GM23338 (cell line): ENCODE data around the gene SLC18B1. TPM values are rescaled to one million over a fixed set of nuclear protein-coding genes. Genes with fewer than 3 reads are reported as not detected.

ENCODE experiments used
- ATAC-seq: fragments of 200-7000 bp; cut with Tn5 transposase; 3 replicates; pipeline ENCODE4 v1.9.1; 2020
- DNase-seq: peaks from one replicate; pipeline ENCODE4 v3.0.0-alpha.2; 2015; ENCODE audit warnings: low spot score
- H2AFZ ChIP-seq: fragments of 200-600 bp; sonication (generic); 2 replicates; pipeline ENCODE4 v1.8.0; 2016; ENCODE audit warnings: antibody characterized with exemption, mild to moderate bottlenecking, moderate library complexity
- H3F3A ChIP-seq: fragments of 200-600 bp; sonication (generic); replicated peaks from 2 replicates; pipeline ENCODE4 v1.8.0; 2017; ENCODE audit warnings: antibody characterized with exemption, mixed run types, low read depth
- H3K27ac ChIP-seq: fragments of 200-600 bp; sonication (generic); 2 replicates; pipeline ENCODE4 v1.6.1; 2016; ENCODE audit warnings: low read depth
- H3K27me3 ChIP-seq: fragments of 200-600 bp; sonication (generic); 2 replicates; pipeline ENCODE4 v1.8.0; 2016; ENCODE audit warnings: mild to moderate bottlenecking, mixed run types, moderate library complexity; ENCODE audit not compliant: insufficient read depth
- H3K36me3 ChIP-seq: fragments of 200-600 bp; sonication (generic); 2 replicates; pipeline ENCODE4 v1.8.0; 2016; ENCODE audit warnings: mild to moderate bottlenecking; ENCODE audit not compliant: insufficient read depth
- H3K4me1 ChIP-seq: fragments of 200-600 bp; sonication (generic); 2 replicates; pipeline ENCODE4 v1.8.0; 2016; ENCODE audit warnings: mild to moderate bottlenecking, moderate library complexity; ENCODE audit not compliant: insufficient read depth
- H3K4me2 ChIP-seq: fragments of 200-600 bp; sonication (generic); 2 replicates; pipeline ENCODE4 v1.7.1; 2017; ENCODE audit warnings: mixed run types
- H3K4me3 ChIP-seq: fragments of 200-600 bp; sonication (generic); 2 replicates; pipeline ENCODE4 v1.6.1; 2016; ENCODE audit warnings: mixed run types
- H3K79me2 ChIP-seq: fragments of 200-600 bp; sonication (generic); replicated peaks from 2 replicates; pipeline ENCODE4 v1.8.0; 2017; ENCODE audit warnings: mild to moderate bottlenecking; ENCODE audit not compliant: insufficient read depth
- H3K9me2 ChIP-seq: fragments of 200-600 bp; sonication (generic); 2 replicates; pipeline ENCODE4 v1.8.0; 2017; ENCODE audit not compliant: insufficient read depth
- H4K20me1 ChIP-seq: fragments of 200-600 bp; sonication (generic); replicated peaks from 2 replicates; pipeline ENCODE4 v1.8.0; 2017; ENCODE audit warnings: mild to moderate bottlenecking; ENCODE audit not compliant: insufficient read depth
- H3K27ac Mint-ChIP-seq: 2 replicates; pipeline ENCODE4 v1.8.0; 2020; ENCODE audit warnings: inconsistent platforms, mild to moderate bottlenecking, moderate library complexity, mixed read lengths
- H3K27me3 Mint-ChIP-seq: 3 replicates; pipeline ENCODE4 v1.8.0; 2022; ENCODE audit warnings: low read depth, mild to moderate bottlenecking, moderate library complexity, mixed read lengths, inconsistent platforms; ENCODE audit not compliant: insufficient read depth, poor library complexity
- H3K36me3 Mint-ChIP-seq: 3 replicates; pipeline ENCODE4 v1.8.0; 2021; ENCODE audit warnings: low read depth, mild to moderate bottlenecking, inconsistent platforms, moderate library complexity, mixed read lengths
- H3K4me1 Mint-ChIP-seq: 3 replicates; pipeline ENCODE4 v1.8.0; 2020; ENCODE audit warnings: mild to moderate bottlenecking, inconsistent platforms, mixed read lengths
- H3K4me3 Mint-ChIP-seq: 3 replicates; pipeline ENCODE4 v1.8.0; 2021; ENCODE audit warnings: moderate library complexity, mild to moderate bottlenecking, inconsistent platforms, mixed read lengths
- H3K9me3 Mint-ChIP-seq: 3 replicates; pipeline ENCODE4 v1.8.0; 2020; ENCODE audit warnings: moderate library complexity, mild to moderate bottlenecking, inconsistent platforms, mixed read lengths
- CREB1 ChIP-seq: fragments of 250-450 bp; sonication (Bioruptor Pico); IDR thresholded peaks from 2 replicates; pipeline ENCODE4 v1.5.0; 2020; ENCODE audit warnings: low read depth, mild to moderate bottlenecking, moderate library complexity
- ETS1 ChIP-seq: IDR thresholded peaks from 2 replicates; pipeline ENCODE4 v1.6.1; 2016; ENCODE audit warnings: antibody characterized with exemption
- EZH2 ChIP-seq: fragments of 200-600 bp; sonication (generic); IDR thresholded peaks from one replicate; pipeline ENCODE4 v1.8.0; 2017; ENCODE audit warnings: antibody characterized with exemption, mild to moderate bottlenecking, low read depth; ENCODE audit not compliant: unreplicated experiment
- EZH2phosphoT487 ChIP-seq: fragments of 200-600 bp; sonication (generic); IDR thresholded peaks from one replicate; pipeline ENCODE4 v1.8.1; 2018; ENCODE audit warnings: antibody characterized with exemption; ENCODE audit not compliant: unreplicated experiment
- JUNB ChIP-seq: IDR thresholded peaks from one replicate; pipeline ENCODE4 v1.6.1; 2016; ENCODE audit warnings: antibody characterized with exemption; ENCODE audit not compliant: unreplicated experiment
- NANOG ChIP-seq: IDR thresholded peaks from 2 replicates; pipeline ENCODE4 v1.6.1; 2016; ENCODE audit warnings: antibody characterized with exemption, borderline replicate concordance
- POLR2AphosphoS5 ChIP-seq: IDR thresholded peaks from 2 replicates; pipeline ENCODE4 v1.6.1; 2016; ENCODE audit warnings: antibody characterized with exemption, low read depth
- REST ChIP-seq: IDR thresholded peaks from one replicate; pipeline ENCODE4 v1.6.1; 2018; ENCODE audit warnings: antibody characterized with exemption; ENCODE audit not compliant: unreplicated experiment
- STAT1 ChIP-seq: IDR thresholded peaks from one replicate; pipeline ENCODE4 v1.6.1; 2016; ENCODE audit warnings: antibody characterized with exemption; ENCODE audit not compliant: unreplicated experiment
- ZNF114 ChIP-seq: fragments of 250-450 bp; sonication (Bioruptor Pico); IDR thresholded peaks from 2 replicates; pipeline ENCODE4 v1.5.0; 2020; ENCODE audit warnings: mild to moderate bottlenecking, moderate library complexity
- ZNF331 ChIP-seq: fragments of 250-450 bp; sonication (Bioruptor Pico); IDR thresholded peaks from 2 replicates; pipeline ENCODE4 v1.5.0; 2020; ENCODE audit warnings: low read depth, mild to moderate bottlenecking, moderate library complexity
- polyA plus RNA-seq: library from polyadenylated mRNA; unstranded; fragments of >200 nt; fragmentation: Nextera tagmentation; extraction: Ambion mirVana; gene quantifications from 2 replicates; pipeline ENCODE4 v1.2.1, GENCODE V29; 2016
- total RNA-seq: library from RNA; depleted of rRNA; stranded (reverse); fragments of >200 nt; shearing (Covaris generic); gene quantifications from 2 replicates; pipeline ENCODE4 v1.2.3, GENCODE V29; 2014
- TF ChIP-seq, protein P1 (sequence below): fragments of 250-450 bp; sonication (Bioruptor Pico); IDR thresholded peaks from 2 replicates; pipeline ENCODE4 v1.5.0; 2020; ENCODE audit warnings: mild to moderate bottlenecking, moderate library complexity
- TF ChIP-seq, protein P2 (sequence below), 2 experiments: fragments of 200-600 bp in 1 of 2; sonication (generic) in 1 of 2; conservative IDR thresholded peaks; 2 replicates each; pipeline versions ENCODE4 v1.5.1 to v1.6.1; 2016 to 2017; ENCODE audit warnings: antibody characterized with exemption in 2 of 2, low read depth in 2 of 2, mild to moderate bottlenecking in 2 of 2, moderate library complexity in 1 of 2

Gene SLC18B1
- total and polyA plus RNA-seq, 2 experiments from 2014 or later: 26.4 to 37.4 TPM

GRCh38 chr6:132730560-132730959 lies 67.9 kb downstream of the SLC18B1 start:
- no peaks in the 10 kb centered on the region for H3K27me3 Mint-ChIP-seq
- no peaks in the 10 kb centered on the region for H3K36me3 ChIP-seq
- no peak overlapping the region for H3K4me2 ChIP-seq
- H3K27ac ChIP-seq: no peak overlapping the region
- no peak overlapping the region for H3K4me3 ChIP-seq
- no peak overlapping the region for H3K27ac Mint-ChIP-seq
- no peaks in the 10 kb centered on the region for H4K20me1 ChIP-seq
- H3K9me3 Mint-ChIP-seq: no peaks in the 10 kb centered on the region
- H3K4me1 ChIP-seq: no peaks in the 10 kb centered on the region
- no peaks in the 10 kb centered on the region for H3K36me3 Mint-ChIP-seq
- DNase-seq (no peak), ATAC-seq (no peak)
- no peaks in the 10 kb centered on the region for H3K9me2 ChIP-seq
- TF ChIP-seq ETS1 (no peak), NANOG (no peak), REST (no peak), EZH2 (no peak), JUNB (no peak), EZH2phosphoT487 (no peak), STAT1 (no peak), ZNF114 (CRISPR knock-in tag) (no peak), POLR2AphosphoS5 (no peak), CREB1 (CRISPR knock-in tag) (no peak), ZNF331 (CRISPR knock-in tag) (no peak)
- TF ChIP-seq, protein P1, sequence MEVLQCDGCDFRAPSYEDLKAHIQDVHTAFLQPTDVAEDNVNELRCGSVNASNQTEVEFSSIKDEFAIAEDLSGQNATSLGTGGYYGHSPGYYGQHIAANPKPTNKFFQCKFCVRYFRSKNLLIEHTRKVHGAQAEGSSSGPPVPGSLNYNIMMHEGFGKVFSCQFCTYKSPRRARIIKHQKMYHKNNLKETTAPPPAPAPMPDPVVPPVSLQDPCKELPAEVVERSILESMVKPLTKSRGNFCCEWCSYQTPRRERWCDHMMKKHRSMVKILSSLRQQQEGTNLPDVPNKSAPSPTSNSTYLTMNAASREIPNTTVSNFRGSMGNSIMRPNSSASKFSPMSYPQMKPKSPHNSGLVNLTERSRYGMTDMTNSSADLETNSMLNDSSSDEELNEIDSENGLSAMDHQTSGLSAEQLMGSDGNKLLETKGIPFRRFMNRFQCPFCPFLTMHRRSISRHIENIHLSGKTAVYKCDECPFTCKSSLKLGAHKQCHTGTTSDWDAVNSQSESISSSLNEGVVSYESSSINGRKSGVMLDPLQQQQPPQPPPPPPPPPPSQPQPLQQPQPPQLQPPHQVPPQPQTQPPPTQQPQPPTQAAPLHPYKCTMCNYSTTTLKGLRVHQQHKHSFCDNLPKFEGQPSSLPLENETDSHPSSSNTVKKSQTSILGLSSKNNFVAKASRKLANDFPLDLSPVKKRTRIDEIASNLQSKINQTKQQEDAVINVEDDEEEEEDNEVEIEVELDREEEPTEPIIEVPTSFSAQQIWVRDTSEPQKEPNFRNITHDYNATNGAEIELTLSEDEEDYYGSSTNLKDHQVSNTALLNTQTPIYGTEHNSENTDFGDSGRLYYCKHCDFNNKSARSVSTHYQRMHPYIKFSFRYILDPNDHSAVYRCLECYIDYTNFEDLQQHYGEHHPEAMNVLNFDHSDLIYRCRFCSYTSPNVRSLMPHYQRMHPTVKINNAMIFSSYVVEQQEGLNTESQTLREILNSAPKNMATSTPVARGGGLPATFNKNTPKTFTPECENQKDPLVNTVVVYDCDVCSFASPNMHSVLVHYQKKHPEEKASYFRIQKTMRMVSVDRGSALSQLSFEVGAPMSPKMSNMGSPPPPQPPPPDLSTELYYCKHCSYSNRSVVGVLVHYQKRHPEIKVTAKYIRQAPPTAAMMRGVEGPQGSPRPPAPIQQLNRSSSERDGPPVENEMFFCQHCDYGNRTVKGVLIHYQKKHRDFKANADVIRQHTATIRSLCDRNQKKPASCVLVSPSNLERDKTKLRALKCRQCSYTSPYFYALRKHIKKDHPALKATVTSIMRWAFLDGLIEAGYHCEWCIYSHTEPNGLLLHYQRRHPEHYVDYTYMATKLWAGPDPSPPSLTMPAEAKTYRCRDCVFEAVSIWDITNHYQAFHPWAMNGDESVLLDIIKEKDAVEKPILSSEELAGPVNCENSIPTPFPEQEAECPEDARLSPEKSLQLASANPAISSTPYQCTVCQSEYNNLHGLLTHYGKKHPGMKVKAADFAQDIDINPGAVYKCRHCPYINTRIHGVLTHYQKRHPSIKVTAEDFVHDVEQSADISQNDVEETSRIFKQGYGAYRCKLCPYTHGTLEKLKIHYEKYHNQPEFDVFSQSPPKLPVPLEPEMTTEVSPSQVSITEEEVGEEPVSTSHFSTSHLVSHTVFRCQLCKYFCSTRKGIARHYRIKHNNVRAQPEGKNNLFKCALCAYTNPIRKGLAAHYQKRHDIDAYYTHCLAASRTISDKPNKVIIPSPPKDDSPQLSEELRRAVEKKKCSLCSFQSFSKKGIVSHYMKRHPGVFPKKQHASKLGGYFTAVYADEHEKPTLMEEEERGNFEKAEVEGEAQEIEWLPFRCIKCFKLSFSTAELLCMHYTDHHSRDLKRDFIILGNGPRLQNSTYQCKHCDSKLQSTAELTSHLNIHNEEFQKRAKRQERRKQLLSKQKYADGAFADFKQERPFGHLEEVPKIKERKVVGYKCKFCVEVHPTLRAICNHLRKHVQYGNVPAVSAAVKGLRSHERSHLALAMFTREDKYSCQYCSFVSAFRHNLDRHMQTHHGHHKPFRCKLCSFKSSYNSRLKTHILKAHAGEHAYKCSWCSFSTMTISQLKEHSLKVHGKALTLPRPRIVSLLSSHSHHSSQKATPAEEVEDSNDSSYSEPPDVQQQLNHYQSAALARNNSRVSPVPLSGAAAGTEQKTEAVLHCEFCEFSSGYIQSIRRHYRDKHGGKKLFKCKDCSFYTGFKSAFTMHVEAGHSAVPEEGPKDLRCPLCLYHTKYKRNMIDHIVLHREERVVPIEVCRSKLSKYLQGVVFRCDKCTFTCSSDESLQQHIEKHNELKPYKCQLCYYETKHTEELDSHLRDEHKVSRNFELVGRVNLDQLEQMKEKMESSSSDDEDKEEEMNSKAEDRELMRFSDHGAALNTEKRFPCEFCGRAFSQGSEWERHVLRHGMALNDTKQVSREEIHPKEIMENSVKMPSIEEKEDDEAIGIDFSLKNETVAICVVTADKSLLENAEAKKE (CRISPR knock-in tag): no peak
- TF ChIP-seq, protein P2, sequence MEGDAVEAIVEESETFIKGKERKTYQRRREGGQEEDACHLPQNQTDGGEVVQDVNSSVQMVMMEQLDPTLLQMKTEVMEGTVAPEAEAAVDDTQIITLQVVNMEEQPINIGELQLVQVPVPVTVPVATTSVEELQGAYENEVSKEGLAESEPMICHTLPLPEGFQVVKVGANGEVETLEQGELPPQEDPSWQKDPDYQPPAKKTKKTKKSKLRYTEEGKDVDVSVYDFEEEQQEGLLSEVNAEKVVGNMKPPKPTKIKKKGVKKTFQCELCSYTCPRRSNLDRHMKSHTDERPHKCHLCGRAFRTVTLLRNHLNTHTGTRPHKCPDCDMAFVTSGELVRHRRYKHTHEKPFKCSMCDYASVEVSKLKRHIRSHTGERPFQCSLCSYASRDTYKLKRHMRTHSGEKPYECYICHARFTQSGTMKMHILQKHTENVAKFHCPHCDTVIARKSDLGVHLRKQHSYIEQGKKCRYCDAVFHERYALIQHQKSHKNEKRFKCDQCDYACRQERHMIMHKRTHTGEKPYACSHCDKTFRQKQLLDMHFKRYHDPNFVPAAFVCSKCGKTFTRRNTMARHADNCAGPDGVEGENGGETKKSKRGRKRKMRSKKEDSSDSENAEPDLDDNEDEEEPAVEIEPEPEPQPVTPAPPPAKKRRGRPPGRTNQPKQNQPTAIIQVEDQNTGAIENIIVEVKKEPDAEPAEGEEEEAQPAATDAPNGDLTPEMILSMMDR (conservative IDR thresholded peaks at IDR 0.05; ENCODE audit: low read depth in 2 of 2): no peak
- no peaks in the 10 kb centered on the region for H3K4me1 Mint-ChIP-seq
- H3F3A ChIP-seq: no peaks in the 10 kb centered on the region
- H3K27me3 ChIP-seq: no peaks in the 10 kb centered on the region
- H3K79me2 ChIP-seq: no peaks in the 10 kb centered on the region
- H3K4me3 Mint-ChIP-seq: no peak overlapping the region
- no peak overlapping the region for H2AFZ ChIP-seq
